Measurements from ENCODE around the gene OTUB1. TPM values are rescaled to one million over a fixed set of nuclear protein-coding genes. Genes with fewer than 3 reads are reported as not detected.
A peak's percentile ranks its signal among the peaks of the same experiment; 100 is the strongest.

OTUB1 gene
- total RNA-seq, 1 donor = 33.6 TPM

DNA sequence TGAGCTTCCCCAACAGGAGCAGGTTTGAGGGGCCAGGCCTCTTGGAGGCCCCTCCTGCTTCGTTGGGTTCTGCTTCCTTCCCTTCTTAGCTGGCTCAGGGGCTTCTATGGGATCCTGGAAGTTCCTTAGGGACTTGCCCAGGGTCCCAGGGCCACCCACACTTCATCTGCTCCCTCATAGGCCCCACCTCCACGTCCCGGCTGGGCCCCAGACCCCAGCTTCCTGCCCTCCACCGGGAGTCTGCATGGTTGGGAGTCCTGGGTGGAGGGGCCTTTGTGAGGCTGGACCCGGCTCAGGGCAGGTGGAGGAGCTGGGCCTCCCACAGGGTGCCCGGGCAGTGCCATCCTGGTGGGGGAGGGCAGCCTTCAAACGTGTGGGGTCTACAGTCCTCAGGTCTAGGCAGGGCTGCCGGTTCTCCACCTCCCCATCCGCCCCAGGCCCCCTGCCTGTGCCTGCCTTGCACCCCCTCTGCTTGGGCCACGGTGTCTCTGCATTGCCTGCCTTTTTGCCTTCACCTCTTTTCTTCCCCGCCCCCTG lies 11.6 kb downstream of the OTUB1 start:
- H3K4me1 ChIP-seq (ENCODE audit: insufficient read depth, low read length) = peaks cover 29% of the 10 kb centered on the region
- no peaks in the 10 kb centered on the region for H3K9me3 ChIP-seq (ENCODE audit: low read depth, low read length)
- peaks cover 10% of the 10 kb centered on the region for H3K27me3 ChIP-seq (ENCODE audit: insufficient read depth, low read length)
- H3K4me3 ChIP-seq (ENCODE audit: low read length) = no peak overlapping the region

DNA sequence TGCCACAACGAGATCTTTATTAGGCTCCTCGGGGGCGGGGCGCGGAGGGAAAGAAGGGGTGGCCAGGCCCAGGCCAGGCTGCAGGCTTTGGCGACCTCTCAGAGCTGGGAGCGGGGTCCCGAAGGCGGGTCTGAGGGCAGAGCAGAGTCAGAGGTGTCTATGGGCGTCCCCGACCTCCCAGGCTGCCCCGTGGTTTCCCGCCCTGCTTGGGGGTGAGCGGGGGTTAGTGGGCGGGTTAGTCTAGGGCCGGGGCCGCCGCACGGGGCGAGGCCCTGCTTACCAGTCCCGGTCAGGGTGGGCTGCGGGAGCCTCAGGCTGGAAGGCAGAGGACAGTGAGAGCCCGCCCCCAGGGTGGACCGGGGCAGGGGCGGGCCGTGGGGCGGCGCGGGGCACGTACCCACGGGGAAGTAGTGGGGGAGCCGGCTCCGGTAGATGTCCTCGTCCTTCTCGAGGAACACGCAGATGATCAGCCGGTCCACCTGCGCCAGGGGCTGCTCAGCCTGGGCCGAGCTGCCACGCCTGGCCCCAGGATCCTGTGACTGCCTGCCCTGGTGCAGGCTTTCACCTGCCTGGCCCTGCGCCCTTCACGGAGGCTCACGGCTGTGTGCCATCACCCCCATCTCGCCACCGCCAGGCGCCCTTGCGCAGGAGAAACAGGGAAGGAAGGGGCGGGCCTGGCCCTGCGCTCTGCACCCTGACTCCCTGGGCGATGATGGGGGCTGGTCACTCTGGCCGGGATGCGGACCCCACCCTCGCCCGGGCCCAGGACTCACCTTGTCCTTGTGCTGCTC lies 12.5 kb downstream of the OTUB1 start:
- H3K9me3 ChIP-seq (ENCODE audit: low read depth, low read length) = no peaks in the 10 kb centered on the region
- peaks cover 10% of the 10 kb centered on the region for H3K27me3 ChIP-seq (ENCODE audit: insufficient read depth, low read length)
- H3K4me3 ChIP-seq (ENCODE audit: low read length) = no peak overlapping the region
- H3K4me1 ChIP-seq (ENCODE audit: insufficient read depth, low read length) = peaks cover 27% of the 10 kb centered on the region

DNA sequence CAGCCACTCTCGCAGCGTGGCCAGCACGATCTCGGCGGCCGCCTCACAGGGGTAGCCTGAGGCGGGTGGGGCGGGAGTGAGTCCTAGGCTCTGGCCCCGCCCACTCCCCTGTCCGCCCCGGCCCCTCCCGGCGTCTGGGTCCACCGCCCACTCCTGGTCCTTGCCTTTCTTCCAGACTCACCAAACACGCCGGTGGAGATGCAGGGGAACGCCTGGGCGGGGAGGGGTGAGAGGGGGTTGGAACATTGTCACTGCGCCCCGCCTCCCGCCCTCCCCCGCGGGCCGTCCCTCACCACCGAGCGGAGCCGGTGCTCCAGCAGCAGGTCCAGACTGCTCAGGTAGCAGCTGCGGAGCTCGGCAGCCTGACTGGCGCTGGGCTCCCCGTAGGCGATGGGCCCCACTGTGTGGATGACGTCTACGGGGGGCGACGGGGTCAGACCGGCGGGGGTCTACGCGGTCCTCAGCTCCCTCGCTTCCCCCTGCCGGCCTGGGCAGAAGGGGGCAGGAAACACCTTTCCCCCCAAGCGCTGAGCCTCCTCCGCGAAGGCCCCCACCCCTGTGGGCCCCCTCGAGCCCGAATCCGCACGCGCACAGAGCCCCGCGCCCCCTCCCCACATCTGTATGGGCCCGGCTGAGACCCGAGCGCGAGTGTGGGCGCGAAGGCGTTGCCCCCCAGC lies 13.2 kb downstream of the OTUB1 start:
- Histone ChIP-seq H3K4me1 (ENCODE audit: insufficient read depth, low read length) (peaks cover 24% of the 10 kb centered on the region), H3K4me3 (ENCODE audit: low read length) (no peak overlapping the region), H3K27me3 (ENCODE audit: insufficient read depth, low read length) (peaks cover 10% of the 10 kb centered on the region), H3K9me3 (ENCODE audit: low read depth, low read length) (no peaks in the 10 kb centered on the region)

DNA sequence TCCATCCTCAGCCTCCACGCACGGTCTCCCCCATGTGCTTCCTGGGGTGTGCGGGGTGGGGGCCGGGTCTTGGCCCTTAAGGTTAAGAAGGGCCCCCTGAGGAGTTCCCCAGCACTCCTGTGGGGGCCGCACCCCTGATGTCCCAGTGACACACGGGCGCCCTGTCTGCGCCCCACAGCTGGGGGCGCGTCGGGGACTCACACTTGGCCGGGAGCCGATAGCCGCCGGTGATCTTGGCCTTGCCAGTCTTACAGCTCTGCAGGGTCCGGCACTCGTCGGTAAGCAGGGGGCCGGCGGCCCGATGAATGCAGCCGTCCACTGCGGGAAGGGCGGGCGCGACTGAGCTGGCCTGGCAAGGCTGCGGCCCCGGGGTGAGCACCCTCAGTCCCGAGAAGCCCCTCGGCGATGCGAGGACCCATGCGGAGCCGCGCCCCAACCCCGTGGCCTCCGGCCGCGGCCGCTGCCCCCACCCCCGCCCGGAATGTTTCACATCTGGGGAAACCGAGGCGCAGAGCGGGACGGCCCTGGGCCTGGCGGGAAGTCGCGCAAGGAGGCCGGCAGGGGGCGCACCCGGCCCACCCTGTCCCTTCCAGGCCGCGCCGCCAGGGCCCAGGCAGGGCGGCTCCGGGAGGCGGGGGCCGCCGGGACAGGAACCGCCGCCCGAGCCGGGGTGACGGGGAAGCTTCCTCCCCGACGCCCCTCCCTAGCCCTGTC lies 13.9 kb downstream of the OTUB1 start:
- H3K4me3 ChIP-seq (ENCODE audit: low read length) = no peak overlapping the region
- H3K4me1 ChIP-seq (ENCODE audit: insufficient read depth, low read length) = peaks cover 24% of the 10 kb centered on the region
- H3K9me3 ChIP-seq (ENCODE audit: low read depth, low read length) = no peaks in the 10 kb centered on the region
- peaks cover 10% of the 10 kb centered on the region for H3K27me3 ChIP-seq (ENCODE audit: insufficient read depth, low read length)

DNA sequence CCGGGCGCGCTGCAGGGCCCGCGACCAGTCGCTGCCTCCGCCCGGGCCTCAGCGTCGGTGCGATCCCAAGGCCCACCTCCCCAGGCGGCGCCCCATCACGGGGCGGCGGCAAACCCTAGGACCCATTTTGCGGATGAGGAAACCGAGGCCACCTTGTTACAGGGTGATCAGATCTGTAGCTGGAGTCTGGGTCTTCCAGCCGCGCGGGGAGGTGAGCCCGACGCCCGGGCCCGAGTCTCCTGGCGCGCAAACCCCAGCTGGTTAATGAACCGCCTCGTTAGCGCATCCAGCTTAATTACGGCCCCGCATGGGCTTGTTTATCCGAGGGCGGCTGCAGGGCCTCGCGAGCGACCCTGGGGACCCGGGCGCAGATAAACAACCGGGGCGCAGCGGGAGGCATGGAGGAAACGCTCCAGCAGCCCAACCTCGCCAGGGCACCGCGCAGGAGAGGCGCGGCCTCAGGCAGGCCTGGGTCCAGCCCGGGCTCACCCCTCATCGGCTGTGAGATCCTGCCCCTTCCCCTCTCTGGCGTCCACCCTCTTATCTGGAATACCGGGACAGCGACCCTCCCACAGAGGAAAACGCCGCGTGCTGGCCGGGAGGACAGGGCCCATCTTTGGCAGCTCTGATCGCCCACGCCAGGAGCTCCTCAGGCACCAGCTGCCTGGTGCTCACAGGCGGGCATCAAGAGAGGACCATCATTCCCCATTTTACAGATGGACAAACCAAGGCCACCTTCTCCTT lies 14.7 kb downstream of the OTUB1 start:
- no peaks in the 10 kb centered on the region for H3K9me3 ChIP-seq (ENCODE audit: low read depth, low read length)
- no peak overlapping the region for H3K4me3 ChIP-seq (ENCODE audit: low read length)
- H3K27me3 ChIP-seq (ENCODE audit: insufficient read depth, low read length) = peaks cover 10% of the 10 kb centered on the region
- peaks cover 24% of the 10 kb centered on the region for H3K4me1 ChIP-seq (ENCODE audit: insufficient read depth, low read length)

DNA sequence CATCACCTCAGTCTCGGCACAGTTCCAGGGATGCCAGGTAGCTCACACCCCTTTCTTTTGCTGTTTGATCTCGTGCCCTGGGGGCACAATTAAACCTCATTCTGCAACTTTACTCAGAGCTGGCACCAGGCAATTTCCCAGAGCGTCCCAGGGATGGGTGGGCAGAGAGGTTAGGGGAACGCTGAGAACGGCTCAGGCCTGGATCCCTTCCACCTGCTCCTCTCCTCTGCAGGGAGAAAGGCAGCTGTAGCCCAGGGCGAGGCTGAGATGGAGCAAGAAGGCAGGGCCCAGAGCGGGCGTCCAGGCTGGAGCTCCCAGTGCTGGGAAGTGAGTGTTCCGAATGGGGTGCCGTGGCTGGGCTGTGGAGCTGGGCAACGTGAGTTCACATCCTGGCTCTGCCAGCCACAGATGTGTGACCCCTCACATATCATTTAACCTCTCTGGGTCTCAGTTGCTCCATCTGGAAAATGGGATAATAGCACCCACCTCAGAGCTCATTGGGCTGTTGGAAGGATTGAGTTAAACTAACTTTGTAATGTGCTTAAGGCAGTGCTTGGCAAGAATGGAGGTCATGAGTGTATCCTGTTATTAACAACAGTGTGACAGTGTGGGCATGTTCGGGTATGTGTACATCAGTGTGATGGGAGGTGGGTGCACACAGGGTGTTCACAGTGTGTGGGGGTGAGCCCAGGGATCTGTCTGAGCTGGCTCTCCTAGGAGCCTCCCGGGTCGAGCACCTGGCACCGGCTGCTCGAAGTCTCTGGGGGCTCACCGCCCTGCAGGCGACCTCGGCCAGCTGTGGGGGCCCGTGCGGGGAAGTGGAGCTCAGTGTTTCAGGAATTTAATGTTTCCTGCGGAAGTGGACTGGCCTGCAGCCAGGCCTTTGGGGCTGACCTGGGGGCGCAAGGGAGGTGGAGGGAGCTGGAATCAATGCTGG lies 15.5 kb downstream of the OTUB1 start:
- H3K4me1 ChIP-seq (ENCODE audit: insufficient read depth, low read length) = peaks cover 24% of the 10 kb centered on the region

DNA sequence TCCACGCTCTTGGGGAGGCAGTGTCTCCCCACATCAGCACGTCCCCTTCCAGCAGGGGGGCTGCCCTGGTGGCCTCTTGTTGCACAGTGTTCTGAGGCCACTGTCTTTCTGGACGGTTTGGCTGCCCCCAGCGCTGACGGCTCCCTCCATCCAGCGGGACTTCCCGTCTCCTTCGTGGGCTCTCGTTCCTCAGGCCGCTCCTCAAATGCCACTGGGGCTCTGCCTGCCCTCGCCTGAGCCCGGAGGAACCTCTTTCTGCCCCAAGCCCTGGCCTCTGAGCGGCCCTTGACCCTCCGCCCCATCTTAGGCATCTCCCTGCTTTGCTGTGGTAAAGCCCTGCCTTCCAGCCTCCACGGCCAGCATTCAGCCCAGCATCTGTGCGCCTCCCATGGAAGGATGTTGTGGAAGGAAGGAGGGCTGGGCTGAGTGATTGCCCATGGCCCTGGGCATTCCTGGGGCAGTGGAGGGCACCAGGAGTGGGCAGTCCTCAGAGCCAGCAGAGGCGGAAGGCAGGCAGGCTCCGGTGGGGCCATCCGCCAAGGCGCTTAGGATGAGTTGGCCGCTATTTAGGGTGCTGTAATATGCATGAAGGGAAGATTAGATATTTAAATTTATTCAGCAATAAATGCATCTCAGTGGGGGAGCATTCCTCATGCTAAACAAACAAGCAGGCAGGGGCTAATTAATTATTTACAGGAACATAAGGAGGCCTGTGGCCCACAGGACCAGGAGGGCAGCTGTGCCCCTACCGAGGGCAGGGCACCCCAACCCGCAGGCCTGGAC lies 17.8 kb downstream of the OTUB1 start:
- Histone ChIP-seq H3K9me3 (ENCODE audit: low read depth, low read length) (no peaks in the 10 kb centered on the region), H3K27me3 (ENCODE audit: insufficient read depth, low read length) (peaks cover 15% of the 10 kb centered on the region), H3K4me3 (ENCODE audit: low read length) (no peak overlapping the region), H3K4me1 (ENCODE audit: insufficient read depth, low read length) (peaks cover 30% of the 10 kb centered on the region)

More for the DNA sequence above, 15.5 kb downstream of the OTUB1 start:
- no peaks in the 10 kb centered on the region for H3K9me3 ChIP-seq (ENCODE audit: low read depth, low read length)
- peaks cover 13% of the 10 kb centered on the region for H3K27me3 ChIP-seq (ENCODE audit: insufficient read depth, low read length)
- H3K4me3 ChIP-seq (ENCODE audit: low read length) = no peak overlapping the region

DNA sequence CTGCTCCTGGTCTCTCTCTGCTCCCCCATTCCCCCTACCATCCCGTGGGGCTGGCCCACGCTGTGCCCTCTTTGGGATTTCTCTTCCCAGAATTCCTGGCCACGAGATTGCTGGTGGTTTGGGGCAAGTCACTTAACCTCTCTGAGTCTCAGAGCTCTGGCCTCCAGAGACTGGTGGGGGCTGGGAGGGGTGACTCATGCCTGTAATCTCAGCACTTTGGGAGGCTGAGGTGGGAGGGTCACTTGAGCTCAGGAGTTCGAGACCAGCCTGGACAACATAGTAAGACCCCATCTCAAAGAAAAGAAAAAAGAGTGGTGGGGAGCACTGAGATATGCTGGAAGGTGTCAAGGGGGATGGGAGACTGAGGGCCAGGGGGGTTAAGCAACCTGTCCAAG lies 18.3 kb downstream of the OTUB1 start:
- peaks cover 25% of the 10 kb centered on the region for H3K4me1 ChIP-seq (ENCODE audit: insufficient read depth, low read length)
- peaks cover 15% of the 10 kb centered on the region for H3K27me3 ChIP-seq (ENCODE audit: insufficient read depth, low read length)
- no peak overlapping the region for H3K4me3 ChIP-seq (ENCODE audit: low read length)
- H3K9me3 ChIP-seq (ENCODE audit: low read depth, low read length) = no peaks in the 10 kb centered on the region

DNA sequence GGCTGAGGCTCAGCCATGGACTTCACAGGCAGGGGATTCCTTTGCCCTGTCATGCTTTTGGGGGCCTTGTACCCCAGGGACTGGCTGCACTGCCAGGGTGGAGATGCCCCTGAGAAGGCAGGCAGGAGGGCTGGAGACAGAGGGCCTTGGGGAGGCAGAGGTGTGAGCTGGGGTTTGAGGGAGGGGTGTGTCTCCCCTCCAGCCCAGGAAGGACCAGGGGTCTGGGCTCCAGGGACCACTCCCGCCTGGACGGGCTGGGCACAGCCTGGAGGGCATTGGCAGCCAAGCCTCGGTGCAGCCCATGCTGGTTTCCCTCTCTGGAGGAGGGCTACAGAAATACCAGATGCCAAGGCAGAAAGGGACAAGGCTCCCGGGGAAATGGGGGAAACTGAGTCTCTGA lies 19.5 kb downstream of the OTUB1 start:
- H3K9me3 ChIP-seq (ENCODE audit: low read depth, low read length) = no peaks in the 10 kb centered on the region
- H3K4me3 ChIP-seq (ENCODE audit: low read length) = no peak overlapping the region
- H3K4me1 ChIP-seq (ENCODE audit: insufficient read depth, low read length) = peaks cover 16% of the 10 kb centered on the region
- H3K27me3 ChIP-seq (ENCODE audit: insufficient read depth, low read length) = peaks cover 15% of the 10 kb centered on the region

DNA sequence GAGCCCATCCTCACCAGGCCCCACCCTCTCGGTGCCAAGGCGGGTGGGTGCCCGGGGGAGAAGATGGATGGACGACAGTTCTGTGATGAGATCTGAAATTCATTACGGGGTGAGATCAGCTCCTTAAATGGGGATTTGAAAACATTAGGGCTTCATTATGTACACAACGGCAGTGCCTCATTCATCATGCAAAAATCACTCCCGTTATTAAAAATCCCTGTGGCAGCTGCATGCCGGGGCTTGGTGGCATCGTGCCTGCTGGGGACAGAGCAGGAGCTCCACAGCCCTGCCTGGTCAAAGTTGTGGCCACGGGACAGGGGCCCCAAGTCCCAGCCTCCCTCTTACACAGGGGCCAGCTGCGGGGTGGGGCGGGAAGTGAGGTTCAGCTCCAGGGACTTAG lies 20.2 kb downstream of the OTUB1 start:
- Histone ChIP-seq H3K9me3 (ENCODE audit: low read depth, low read length) (no peaks in the 10 kb centered on the region), H3K4me1 (ENCODE audit: insufficient read depth, low read length) (peaks cover 12% of the 10 kb centered on the region), H3K4me3 (ENCODE audit: low read length) (no peak overlapping the region), H3K27me3 (ENCODE audit: insufficient read depth, low read length) (peaks cover 8% of the 10 kb centered on the region)

DNA sequence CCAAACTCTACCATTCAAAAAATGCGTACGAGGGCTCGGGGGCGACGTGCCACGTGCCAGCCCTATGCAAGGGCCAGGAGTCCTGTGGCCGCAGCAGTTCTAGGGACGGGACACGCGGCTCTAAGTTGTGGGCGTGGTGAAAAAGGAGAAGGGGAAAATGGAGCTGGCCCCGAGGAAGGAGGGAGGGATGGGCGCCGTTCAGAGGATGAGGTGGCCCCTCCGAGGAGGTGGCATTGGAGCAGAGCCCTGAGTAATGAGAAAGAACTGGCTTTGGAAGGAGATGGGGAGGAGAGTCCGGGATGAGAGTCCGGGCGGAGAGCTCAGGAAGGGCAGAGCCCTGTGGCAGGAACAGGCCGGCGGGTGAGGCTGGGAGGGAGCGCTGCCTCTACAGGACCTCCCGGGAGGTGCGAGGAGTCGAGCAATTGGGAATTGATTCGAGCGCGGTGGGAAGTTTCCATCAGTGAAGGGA lies 21.0 kb downstream of the OTUB1 start:
- H3K4me3 ChIP-seq (ENCODE audit: low read length) = peak overlapping the region; percentile 14
- no peaks in the 10 kb centered on the region for H3K9me3 ChIP-seq (ENCODE audit: low read depth, low read length)
- H3K4me1 ChIP-seq (ENCODE audit: insufficient read depth, low read length) = peaks cover 12% of the 10 kb centered on the region
- H3K27me3 ChIP-seq (ENCODE audit: insufficient read depth, low read length) = peaks cover 5% of the 10 kb centered on the region

DNA sequence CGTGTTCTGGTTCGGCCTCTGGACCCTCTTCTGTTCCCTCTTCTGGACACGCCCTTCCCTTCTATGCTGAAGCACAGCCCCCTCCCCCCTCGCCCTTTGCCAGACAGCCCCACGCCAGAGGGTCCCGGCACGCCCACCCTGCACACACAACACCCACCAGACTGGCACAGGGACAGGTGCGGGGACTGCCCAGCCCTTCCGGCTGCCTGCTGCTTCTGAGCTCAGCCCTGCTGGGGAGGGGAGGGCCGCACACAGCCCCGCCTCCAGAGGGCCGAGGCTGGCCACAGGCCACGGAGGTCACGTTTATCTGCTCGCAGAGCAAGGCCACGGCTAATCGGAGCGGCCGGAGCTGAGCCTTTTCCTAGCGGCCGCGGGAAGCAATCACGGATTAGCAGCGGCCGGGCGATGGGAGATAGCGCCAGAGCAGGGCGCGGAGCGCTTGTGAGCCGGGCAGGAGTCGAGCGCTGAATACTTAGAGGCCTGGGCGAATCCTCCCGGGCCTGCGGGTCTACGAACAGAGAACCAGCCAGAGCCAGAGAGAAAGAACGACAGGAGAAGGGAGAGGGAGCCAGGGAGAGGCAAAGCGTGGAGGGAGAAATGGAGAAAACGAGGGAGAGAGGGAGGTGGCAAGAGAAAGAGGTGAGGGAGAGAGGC lies 21.5 kb downstream of the OTUB1 start:
- Histone ChIP-seq H3K4me3 (ENCODE audit: low read length) (peak overlapping the region; percentile 14), H3K4me1 (ENCODE audit: insufficient read depth, low read length) (peaks cover 12% of the 10 kb centered on the region), H3K27me3 (ENCODE audit: insufficient read depth, low read length) (peaks cover 5% of the 10 kb centered on the region), H3K9me3 (ENCODE audit: low read depth, low read length) (no peaks in the 10 kb centered on the region)
